OCI-LY7 (cell line): ENCODE measurements around the gene PKD1L1. TPM values are rescaled to one million over a fixed set of nuclear protein-coding genes. Genes with fewer than 3 reads are reported as not detected.

Experiments used
- BruUV-seq: library from RNA; stranded (reverse); fragments of 400-500 nt; replicated peaks from 2 replicates; lab custom pipeline; 2021; lab: Mats Ljungman, UMichigan
- CTCF ChIA-PET: fragments of 300-600 bp; sonication (Branson Sonifier 250); formaldehyde crosslinking; loops from one replicate; lab custom pipeline; 2022; ENCODE audit warnings: antibody characterized with exemption; ENCODE audit not compliant: unreplicated experiment; lab: Charles Lee
- POLR2A ChIA-PET: fragments of 300-600 bp; sonication (Branson Sonifier 250); formaldehyde crosslinking; loops from one replicate; lab custom pipeline; 2022; ENCODE audit warnings: antibody characterized with exemption; lab: Charles Lee
- DNase-seq: peaks from one replicate; pipeline ENCODE4 v3.0.0-alpha.2; 2015; ENCODE audit warnings: low spot score
- H2AFZ ChIP-seq: fragments of 200-600 bp; sonication (generic), shearing (Covaris generic); 2 replicates; pipeline ENCODE4 v1.6.1; 2014; ENCODE audit warnings: mild to moderate bottlenecking, antibody characterized with exemption, low read length, moderate library complexity
- H3K27ac ChIP-seq: fragments of 200-600 bp; sonication (generic); 2 replicates; pipeline ENCODE4 v1.5.1; 2014; ENCODE audit warnings: mixed run types, low read depth, mild to moderate bottlenecking, moderate library complexity, low read length, inconsistent platforms; ENCODE audit not compliant: poor library complexity, severe bottlenecking
- H3K36me3 ChIP-seq: fragments of 200-600 bp; sonication (generic); 2 replicates; pipeline ENCODE4 v1.6.1; 2014; ENCODE audit warnings: mild to moderate bottlenecking, antibody characterized with exemption, low read length, moderate library complexity, mixed read lengths; ENCODE audit not compliant: insufficient read depth
- H3K4me1 ChIP-seq: fragments of 200-600 bp; sonication (generic); 2 replicates; pipeline ENCODE4 v1.5.1; 2014; ENCODE audit warnings: mild to moderate bottlenecking, low read length; ENCODE audit not compliant: insufficient read depth, poor library complexity, severe bottlenecking
- H3K4me2 ChIP-seq: fragments of 200-600 bp; sonication (generic); 2 replicates; pipeline ENCODE4 v1.6.1; 2014; ENCODE audit warnings: mild to moderate bottlenecking, low read length
- H3K4me3 ChIP-seq: fragments of 200-600 bp; sonication (generic); 2 replicates; pipeline ENCODE4 v1.5.1; 2014; ENCODE audit warnings: mild to moderate bottlenecking, low read depth, low read length; ENCODE audit not compliant: poor library complexity, severe bottlenecking
- H3K79me2 ChIP-seq: fragments of 200-600 bp; sonication (generic); 2 replicates; pipeline ENCODE4 v1.6.1; 2016; ENCODE audit warnings: low read depth, mild to moderate bottlenecking, low read length, moderate library complexity, mixed read lengths; ENCODE audit not compliant: insufficient read depth
- H3K9me2 ChIP-seq: fragments of 200-600 bp; sonication (generic); 2 replicates; pipeline ENCODE4 v1.6.1; 2016; ENCODE audit warnings: mild to moderate bottlenecking, low read length, mixed read lengths; ENCODE audit not compliant: insufficient read depth
- H3K9me3 ChIP-seq: fragments of 200-600 bp; sonication (generic); 2 replicates; pipeline ENCODE4 v1.6.1; 2014; ENCODE audit warnings: mild to moderate bottlenecking, mixed run types, low read length, mixed read lengths
- H4K20me1 ChIP-seq: fragments of 200-600 bp; sonication (generic); 2 replicates; pipeline ENCODE4 v1.6.1; 2014; ENCODE audit warnings: mild to moderate bottlenecking, antibody characterized with exemption, low read length, moderate library complexity, mixed read lengths; ENCODE audit not compliant: insufficient read depth
- EZH2phosphoT487 ChIP-seq: fragments of 200-600 bp; sonication (generic); IDR thresholded peaks from 2 replicates; pipeline ENCODE4 v1.6.1; 2018; ENCODE audit warnings: low read depth, borderline replicate concordance, mild to moderate bottlenecking, mixed run types, antibody characterized with exemption, low read length, moderate library complexity, mixed read lengths
- intact Hi-C: fragments of 100-400 bp; cut with micrococcal nuclease; formaldehyde crosslinking; loops from one replicate; pipeline ENCODE4 v1.10.0; 2022; ENCODE audit not compliant: unreplicated experiment
- total RNA-seq, 2 experiments: library from RNA; depleted of rRNA in 1 of 2; stranded (reverse); fragments of >200 nt in 1 of 2; shearing (Covaris generic) in 1 of 2; gene quantifications; 2 replicates each; pipeline ENCODE4 v1.2.3, GENCODE V29; 2014 to 2022
- TF ChIP-seq, protein P1 (sequence below): fragments of 200-600 bp; sonication (generic); conservative IDR thresholded peaks from 2 replicates; pipeline ENCODE4 v1.5.1; 2014; ENCODE audit warnings: mild to moderate bottlenecking, antibody characterized with exemption, low read length, moderate library complexity, mixed read lengths

Gene PKD1L1
- total RNA-seq, 2 experiments from 2014 or later, result 0.19 to 0.63 TPM

- POLR2A ChIA-PET, result interaction anchor here (0.6 to 1.8 kb wide), 12 partner anchors 10 to 153 kb away, joined by 3 to 13 read pairs (median 4); no protein-coding TSS in a partner anchor
- intact Hi-C loops, result no loop called here
- Histone ChIP-seq H3K36me3 (no peaks in the 10 kb centered on the region), H3K9me2 (no peaks in the 10 kb centered on the region), H3K4me3 (no peak overlapping the region), H3K9me3 (no peaks in the 10 kb centered on the region), H2AFZ (peak overlapping the region; percentile 40; the same call in 1 of the 2 replicates), H3K4me1 (peaks cover 14% of the 10 kb centered on the region), H3K4me2 (peak overlapping the region; percentile 43), H4K20me1 (no peaks in the 10 kb centered on the region), H3K79me2 (no peaks in the 10 kb centered on the region), H3K27ac (no peak overlapping the region)
- no TSS peak for BruUV-seq
- peak; percentile 63 for DNase-seq
- CTCF ChIA-PET, result no interaction called here
- TF ChIP-seq, protein P1, sequence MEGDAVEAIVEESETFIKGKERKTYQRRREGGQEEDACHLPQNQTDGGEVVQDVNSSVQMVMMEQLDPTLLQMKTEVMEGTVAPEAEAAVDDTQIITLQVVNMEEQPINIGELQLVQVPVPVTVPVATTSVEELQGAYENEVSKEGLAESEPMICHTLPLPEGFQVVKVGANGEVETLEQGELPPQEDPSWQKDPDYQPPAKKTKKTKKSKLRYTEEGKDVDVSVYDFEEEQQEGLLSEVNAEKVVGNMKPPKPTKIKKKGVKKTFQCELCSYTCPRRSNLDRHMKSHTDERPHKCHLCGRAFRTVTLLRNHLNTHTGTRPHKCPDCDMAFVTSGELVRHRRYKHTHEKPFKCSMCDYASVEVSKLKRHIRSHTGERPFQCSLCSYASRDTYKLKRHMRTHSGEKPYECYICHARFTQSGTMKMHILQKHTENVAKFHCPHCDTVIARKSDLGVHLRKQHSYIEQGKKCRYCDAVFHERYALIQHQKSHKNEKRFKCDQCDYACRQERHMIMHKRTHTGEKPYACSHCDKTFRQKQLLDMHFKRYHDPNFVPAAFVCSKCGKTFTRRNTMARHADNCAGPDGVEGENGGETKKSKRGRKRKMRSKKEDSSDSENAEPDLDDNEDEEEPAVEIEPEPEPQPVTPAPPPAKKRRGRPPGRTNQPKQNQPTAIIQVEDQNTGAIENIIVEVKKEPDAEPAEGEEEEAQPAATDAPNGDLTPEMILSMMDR, result no peak
- TF ChIP-seq EZH2phosphoT487, result no peak
These were observed 213.8 kb downstream of the PKD1L1 start for GRCh38 chr7:47734287-47734948.

DNA sequence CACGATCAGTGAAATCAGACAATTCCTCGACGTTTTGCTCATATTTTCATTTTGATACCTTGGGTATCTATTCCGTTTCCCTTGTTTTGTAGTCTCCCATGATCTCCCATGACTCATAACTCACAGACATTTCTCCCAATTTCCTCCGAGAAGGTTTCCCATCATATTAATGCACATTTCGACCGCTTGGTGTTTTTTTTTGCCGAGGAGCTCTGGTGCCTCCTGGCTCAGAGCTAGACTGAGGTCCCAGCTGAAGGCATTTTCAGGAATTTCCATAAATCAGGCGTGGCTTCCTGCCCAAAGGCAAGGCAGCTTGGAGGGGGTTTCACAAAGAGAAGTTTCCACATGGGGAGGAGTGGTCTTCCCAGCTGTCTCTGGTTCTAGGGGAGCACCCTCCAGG, 218.1 kb downstream of the PKD1L1 start:
- no peaks in the 10 kb centered on the region for H3K9me3 ChIP-seq
- H3K36me3 ChIP-seq, result no peaks in the 10 kb centered on the region
- intact Hi-C loops, result no loop called here
- H3K9me2 ChIP-seq, result no peaks in the 10 kb centered on the region
- no peak for DNase-seq
- H3K27ac ChIP-seq, result no peak overlapping the region
- no TSS peak for BruUV-seq
- H3K4me1 ChIP-seq, result peaks cover 28% of the 10 kb centered on the region
- POLR2A ChIA-PET, result interaction anchor here (1.0 kb wide), 1 partner anchor 9 kb away, joined by 3 read pairs; no protein-coding TSS in a partner anchor
- no peaks in the 10 kb centered on the region for H3K79me2 ChIP-seq
- CTCF ChIA-PET, result no interaction called here
- H3K4me3 ChIP-seq, result no peak overlapping the region
- no peak overlapping the region for H2AFZ ChIP-seq
- TF ChIP-seq, protein P1, result no peak
- TF ChIP-seq EZH2phosphoT487, result no peak
- no peaks in the 10 kb centered on the region for H4K20me1 ChIP-seq
- no peak overlapping the region for H3K4me2 ChIP-seq
